Suprapubic skin (tissue), 4 donors: ENCODE results near the gene ZNF14. TPM values are rescaled to one million over a fixed set of nuclear protein-coding genes. Genes with fewer than 3 reads are reported as not detected.

Source experiments
- DNase-seq, 2 donors: peaks; one replicate each; pipeline ENCODE4 v3.0.0-alpha.2; 2019; ENCODE audit warnings: low spot score in 2 of 2
- H3K27ac ChIP-seq: fragments of 200-600 bp; sonication (generic); one replicate; pipeline ENCODE4 v1.5.1; 2019
- H3K27me3 ChIP-seq: fragments of 200-600 bp; sonication (generic); one replicate; pipeline ENCODE4 v1.5.1; 2019
- H3K36me3 ChIP-seq: fragments of 200-600 bp; sonication (generic); one replicate; pipeline ENCODE4 v1.5.1; 2019
- H3K4me1 ChIP-seq: fragments of 200-600 bp; sonication (generic); one replicate; pipeline ENCODE4 v1.5.1; 2019
- H3K4me3 ChIP-seq: fragments of 200-600 bp; sonication (generic); one replicate; pipeline ENCODE4 v1.5.1; 2019; ENCODE audit warnings: mild to moderate bottlenecking
- H3K9me3 ChIP-seq: fragments of 200-600 bp; sonication (generic); one replicate; pipeline ENCODE4 v1.5.1; 2019
- CTCF ChIP-seq, 2 donors: fragments of 200-600 bp in 1 of 2; fragments of 450-650 bp in 1 of 2; sonication (generic) in 1 of 2; IDR thresholded peaks; one replicate each; pipeline ENCODE4 v1.5.1; 2016 to 2019; ENCODE audit warnings: antibody characterized with exemption in 2 of 2, mild to moderate bottlenecking in 1 of 2, moderate library complexity in 1 of 2
- EP300 ChIP-seq: sonication (generic); formaldehyde crosslinking; IDR thresholded peaks from one replicate; pipeline ENCODE4 v1.6.1; 2017; ENCODE audit warnings: antibody characterized with exemption
- POLR2A ChIP-seq, 2 donors: fragments of 450-650 bp; IDR thresholded peaks; one replicate each; pipeline ENCODE4 v1.6.1; 2017; ENCODE audit warnings: antibody characterized with exemption in 2 of 2, mild to moderate bottlenecking in 2 of 2, moderate library complexity in 2 of 2
- POLR2AphosphoS5 ChIP-seq, 3 donors: sonication (generic); formaldehyde crosslinking; IDR thresholded peaks; one replicate each; pipeline ENCODE4 v1.6.1; 2017; ENCODE audit warnings: antibody characterized with exemption in 3 of 3
- WGBS: methylation state at CpG from one replicate; pipeline ENCODE4 v1.1.5; 2018; 5-methylcytosine and 5-hydroxymethylcytosine counted together
- total RNA-seq, 4 donors: library from RNA; depleted of rRNA; stranded (reverse); fragments of >200 nt; gene quantifications; one replicate each; pipeline ENCODE4 v1.1.0, GENCODE V29; 2016

ZNF14 gene
- total RNA-seq, 4 donors from 2014 or later, result 4.9 to 12.3 (median 6.1) TPM

- TF ChIP-seq EP300 (no peak), CTCF (IDR thresholded peaks at IDR 0.05) (no peak), POLR2A (IDR thresholded peaks at IDR 0.05) (no peak), POLR2AphosphoS5 (IDR thresholded peaks at IDR 0.05) (no peak)
- WGBS, result 82% methylated on average over 27 of the region's 40 CpGs
- Histone ChIP-seq H3K4me1 (no peaks in the 10 kb centered on the region), H3K36me3 (no peaks in the 10 kb centered on the region), H3K27ac (no peak overlapping the region), H3K4me3 (no peak overlapping the region), H3K27me3 (no peaks in the 10 kb centered on the region), H3K9me3 (no peaks in the 10 kb centered on the region)
- DNase-seq, result no peak
Measured at GRCh38 chr19:19750842-19751790, 18.2 kb upstream of the ZNF14 start.

- Histone ChIP-seq H3K27me3 (no peaks in the 10 kb centered on the region), H3K27ac (no peak overlapping the region), H3K36me3 (no peaks in the 10 kb centered on the region), H3K9me3 (no peaks in the 10 kb centered on the region), H3K4me3 (no peak overlapping the region), H3K4me1 (no peaks in the 10 kb centered on the region)
- TF ChIP-seq POLR2A (IDR thresholded peaks at IDR 0.05) (no peak), CTCF (IDR thresholded peaks at IDR 0.05) (no peak), EP300 (no peak), POLR2AphosphoS5 (IDR thresholded peaks at IDR 0.05) (no peak)
- 85% methylated on average over 4 of the region's 17 CpGs for WGBS
- DNase-seq, result no peak
Measured at GRCh38 chr19:19749908-19750841, 17.3 kb upstream of the ZNF14 start.

- Histone ChIP-seq H3K4me1 (no peaks in the 10 kb centered on the region), H3K27me3 (no peaks in the 10 kb centered on the region), H3K27ac (no peak overlapping the region), H3K9me3 (no peaks in the 10 kb centered on the region), H3K4me3 (no peak overlapping the region), H3K36me3 (no peaks in the 10 kb centered on the region)
- DNase-seq, result no peak
- 79% methylated on average over 9 of the region's 13 CpGs for WGBS
- TF ChIP-seq POLR2AphosphoS5 (IDR thresholded peaks at IDR 0.05) (no peak), POLR2A (IDR thresholded peaks at IDR 0.05) (no peak), EP300 (no peak), CTCF (IDR thresholded peaks at IDR 0.05) (no peak)
Measured at GRCh38 chr19:19749117-19749907, 16.4 kb upstream of the ZNF14 start.

- H3K4me3 ChIP-seq, result no peak overlapping the region
- no peak for DNase-seq
- WGBS, result 89% methylated on average over 4 of the region's 9 CpGs
- no peaks in the 10 kb centered on the region for H3K27me3 ChIP-seq
- no peaks in the 10 kb centered on the region for H3K9me3 ChIP-seq
- no peaks in the 10 kb centered on the region for H3K4me1 ChIP-seq
- no peak overlapping the region for H3K27ac ChIP-seq
- H3K36me3 ChIP-seq, result no peaks in the 10 kb centered on the region
- TF ChIP-seq EP300 (no peak), POLR2AphosphoS5 (IDR thresholded peaks at IDR 0.05) (no peak), CTCF (IDR thresholded peaks at IDR 0.05) (no peak), POLR2A (IDR thresholded peaks at IDR 0.05) (no peak)
Measured at GRCh38 chr19:19748249-19748938, 15.5 kb upstream of the ZNF14 start.
